ENCODE measurements around the gene STAB2. TPM values are rescaled to one million over a fixed set of nuclear protein-coding genes. Genes with fewer than 3 reads are reported as not detected.
"Not testable (repeated sequence)": the region's sequence is repeated elsewhere in the genome, so short reads cannot be mapped to it uniquely, and the experiment has no call there.

Gene STAB2
- total RNA-seq, 2 donors from 2014 or later: not detected

DNA sequence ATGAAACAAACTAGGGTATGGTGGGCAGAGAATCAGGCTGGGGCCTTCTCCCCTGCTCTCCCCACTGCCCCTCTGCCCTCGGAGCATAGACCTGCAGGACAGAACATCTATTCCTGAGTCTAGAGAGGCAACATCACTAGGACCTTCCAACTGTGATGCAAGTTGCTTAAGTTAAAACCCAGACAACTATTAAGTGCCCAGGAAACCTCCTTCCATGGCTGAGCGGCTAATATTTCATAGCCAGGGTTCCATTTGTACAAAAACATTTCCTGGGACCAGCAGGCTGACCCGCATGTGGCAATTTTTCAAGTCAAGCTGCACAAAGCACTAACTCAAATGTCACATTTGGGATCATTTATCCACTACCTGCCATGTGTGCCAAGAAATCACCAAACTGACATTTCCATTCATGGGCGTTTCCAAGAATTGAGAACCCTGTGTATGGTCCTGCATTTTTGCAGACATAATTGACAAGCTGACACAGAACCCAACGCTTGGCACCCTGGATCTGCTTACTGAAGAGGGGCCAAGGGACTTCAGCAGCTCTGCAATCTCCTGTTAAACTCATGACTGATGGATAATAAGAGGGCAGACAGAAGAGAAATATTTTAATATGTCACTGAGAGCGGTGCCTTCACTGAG lies 221.3 kb downstream of the STAB2 start:
- Mint-ChIP-seq H3K36me3 (ENCODE audit: insufficient read depth in 2 of 2) (peaks cover 0 to 8% of the 10 kb centered on the region in 2 donors), H3K27me3 (ENCODE audit: low read depth) (no peaks in the 10 kb centered on the region), H3K9me3 (no peaks in the 10 kb centered on the region), H3K27ac (no peak overlapping the region), H3K4me3 (no peak overlapping the region), H3K4me1 (ENCODE audit: low read depth) (no peaks in the 10 kb centered on the region)
- DNase-seq (no peak), ATAC-seq (replicated peaks in 1 of 2) (no peak)

DNA sequence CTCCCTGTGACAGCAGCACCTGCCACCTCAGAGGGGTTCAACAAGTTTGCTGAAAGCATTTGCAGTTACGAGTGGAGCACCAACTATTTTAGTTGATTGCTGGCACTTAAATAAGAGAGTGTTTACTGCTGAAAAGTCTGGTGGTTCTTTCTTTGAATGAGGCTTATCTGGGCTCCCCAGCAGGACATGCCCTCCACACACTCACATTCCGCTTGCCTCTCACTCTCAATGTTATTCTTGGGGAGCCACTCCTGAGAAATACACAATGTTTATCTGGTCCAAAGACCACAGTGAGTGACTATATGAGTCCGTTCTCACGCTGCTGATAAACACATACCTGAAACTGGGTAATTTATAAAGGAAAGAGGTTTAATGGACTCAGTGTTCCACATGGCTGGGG lies 222.1 kb downstream of the STAB2 start:
- no peak overlapping the region for H3K4me3 Mint-ChIP-seq
- peaks cover 0 to 9% of the 10 kb centered on the region in 2 donors for H3K36me3 Mint-ChIP-seq (ENCODE audit: insufficient read depth in 2 of 2)
- H3K27me3 Mint-ChIP-seq (ENCODE audit: low read depth): no peaks in the 10 kb centered on the region
- H3K9me3 Mint-ChIP-seq: no peaks in the 10 kb centered on the region
- H3K27ac Mint-ChIP-seq: no peak overlapping the region
- no peaks in the 10 kb centered on the region for H3K4me1 Mint-ChIP-seq (ENCODE audit: low read depth)
- no peak for ATAC-seq (replicated peaks in 1 of 2)
- no peak for DNase-seq

DNA sequence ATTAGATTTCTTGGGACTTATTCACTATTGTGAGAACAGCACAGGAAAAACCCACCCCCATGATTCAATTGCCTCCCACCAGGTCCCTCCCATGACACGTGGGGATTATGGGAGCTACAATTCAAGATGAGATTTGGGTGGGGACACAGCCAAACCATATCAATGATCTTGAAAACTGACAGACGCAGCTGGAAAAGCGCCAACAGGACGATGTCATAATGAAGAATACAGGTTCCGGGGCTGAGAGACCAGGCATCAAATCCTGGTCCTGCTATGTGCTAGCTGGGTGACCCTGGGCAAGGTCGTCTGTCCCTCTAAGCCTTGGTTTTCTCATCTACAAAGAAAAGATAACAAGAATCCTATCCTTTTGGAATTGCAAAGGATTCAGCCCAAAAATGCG lies 222.6 kb downstream of the STAB2 start:
- H3K4me1 Mint-ChIP-seq (ENCODE audit: low read depth); H3K36me3 Mint-ChIP-seq (ENCODE audit: insufficient read depth in 2 of 2): not testable (repeated sequence)

DNA sequence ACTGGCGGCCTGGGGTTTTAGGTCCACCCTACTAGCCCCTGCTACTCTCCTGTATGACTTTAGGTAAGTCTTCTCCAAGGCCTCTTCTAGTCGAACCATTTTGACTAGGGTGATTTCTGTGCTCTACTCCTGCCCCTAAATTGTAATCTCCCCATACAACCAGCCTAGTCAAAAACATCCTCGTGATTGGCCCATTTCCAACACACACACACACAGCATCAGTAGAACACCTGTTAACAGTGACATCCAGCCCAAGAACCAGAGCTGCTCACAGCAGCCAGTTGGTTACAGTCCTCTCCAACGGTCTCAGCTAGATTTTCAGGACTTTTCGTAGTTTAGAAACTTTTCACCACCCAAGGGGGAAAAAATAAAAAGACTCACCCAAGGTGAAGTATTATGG lies 223.0 kb downstream of the STAB2 start:
- H3K27ac Mint-ChIP-seq: no peak overlapping the region
- H3K9me3 Mint-ChIP-seq: no peaks in the 10 kb centered on the region
- peaks cover 0 to 8% of the 10 kb centered on the region in 2 donors for H3K36me3 Mint-ChIP-seq (ENCODE audit: insufficient read depth in 2 of 2)
- H3K4me1 Mint-ChIP-seq (ENCODE audit: low read depth): no peaks in the 10 kb centered on the region
- H3K4me3 Mint-ChIP-seq: no peak overlapping the region
- ATAC-seq (replicated peaks in 1 of 2) (no peak), DNase-seq (no peak)
- no peaks in the 10 kb centered on the region for H3K27me3 Mint-ChIP-seq (ENCODE audit: low read depth)

More for the DNA sequence above, 222.6 kb downstream of the STAB2 start:
- H3K9me3 Mint-ChIP-seq; H3K27ac Mint-ChIP-seq; DNase-seq; H3K4me3 Mint-ChIP-seq; H3K27me3 Mint-ChIP-seq (ENCODE audit: low read depth); ATAC-seq (replicated peaks in 1 of 2): not testable (repeated sequence)

DNA sequence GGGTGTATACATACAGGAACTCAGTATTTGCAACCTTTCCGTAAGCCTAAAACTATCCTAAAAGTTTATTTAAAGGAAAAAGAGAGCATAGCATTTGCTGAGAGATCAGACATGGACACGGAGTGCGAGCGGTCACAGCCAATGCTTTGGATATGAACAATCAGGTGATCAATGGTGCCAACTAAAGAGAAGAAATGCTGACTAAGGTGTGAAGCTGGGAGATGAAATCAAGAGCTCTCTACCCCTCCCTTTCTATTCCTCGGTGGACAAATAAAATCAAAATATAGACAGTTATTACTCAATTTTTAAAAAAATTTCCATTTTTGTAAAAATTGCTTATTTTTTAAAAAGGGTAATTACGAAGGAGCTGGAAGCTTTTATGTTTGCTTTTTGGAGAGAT lies 224.7 kb downstream of the STAB2 start:
- H3K27me3 Mint-ChIP-seq (ENCODE audit: low read depth): no peaks in the 10 kb centered on the region
- no peak overlapping the region for H3K4me3 Mint-ChIP-seq
- peaks cover 0 to 3% of the 10 kb centered on the region in 2 donors for H3K36me3 Mint-ChIP-seq (ENCODE audit: insufficient read depth in 2 of 2)
- DNase-seq: no peak
- ATAC-seq (replicated peaks in 1 of 2): no peak
- H3K9me3 Mint-ChIP-seq: no peaks in the 10 kb centered on the region
- peaks cover 5% of the 10 kb centered on the region for H3K4me1 Mint-ChIP-seq (ENCODE audit: low read depth)
- no peak overlapping the region for H3K27ac Mint-ChIP-seq

DNA sequence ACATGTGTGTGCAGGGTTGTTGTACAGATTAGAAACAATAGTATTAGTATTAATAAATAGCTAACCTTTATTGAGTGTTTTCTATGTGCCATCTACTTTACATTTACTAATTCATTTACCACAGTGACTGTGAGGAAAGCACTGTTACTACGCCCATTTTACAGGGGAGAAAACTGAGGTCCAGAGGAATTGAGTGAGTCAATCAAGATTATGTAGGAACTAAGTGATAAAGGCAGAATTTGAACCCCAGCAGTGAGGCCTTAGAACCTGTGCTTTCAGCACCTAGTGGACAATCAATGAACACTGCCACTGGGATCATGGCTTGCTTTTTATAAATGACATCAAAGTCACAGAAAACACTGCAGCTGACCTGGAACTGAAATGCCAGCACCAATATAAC lies 225.7 kb downstream of the STAB2 start:
- Mint-ChIP-seq H3K9me3 (no peaks in the 10 kb centered on the region), H3K27me3 (ENCODE audit: low read depth) (no peaks in the 10 kb centered on the region), H3K36me3 (ENCODE audit: insufficient read depth in 2 of 2) (peaks cover 0 to 3% of the 10 kb centered on the region in 2 donors), H3K4me1 (ENCODE audit: low read depth) (peaks cover 15% of the 10 kb centered on the region), H3K27ac (no peak overlapping the region), H3K4me3 (no peak overlapping the region)
- ATAC-seq (replicated peaks in 1 of 2) (no peak), DNase-seq (no peak)

DNA sequence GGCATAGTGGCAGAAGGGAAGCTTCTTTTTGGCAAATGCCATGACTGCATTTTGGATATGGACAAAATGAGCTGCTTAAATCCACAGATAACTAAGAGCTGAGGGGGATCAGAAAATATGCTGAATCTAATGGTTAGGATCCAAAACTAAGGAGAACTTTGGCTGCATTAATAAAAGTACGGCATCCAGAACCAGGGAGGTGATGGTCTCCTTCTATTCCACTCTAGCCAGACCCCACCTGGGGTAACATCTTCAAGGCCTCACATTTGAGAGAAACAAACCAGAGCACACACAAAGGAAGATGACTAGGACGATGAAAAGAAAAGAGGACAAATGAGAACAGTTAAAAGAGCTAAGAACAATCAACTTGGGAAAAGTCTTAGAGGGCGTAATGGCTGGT lies 226.4 kb downstream of the STAB2 start:
- ATAC-seq (replicated peaks in 1 of 2): no peak
- Mint-ChIP-seq H3K36me3 (ENCODE audit: insufficient read depth in 2 of 2) (peaks cover 0 to 3% of the 10 kb centered on the region in 2 donors), H3K4me1 (ENCODE audit: low read depth) (peaks cover 16% of the 10 kb centered on the region), H3K9me3 (no peaks in the 10 kb centered on the region), H3K27me3 (ENCODE audit: low read depth) (no peaks in the 10 kb centered on the region), H3K27ac (no peak overlapping the region), H3K4me3 (no peak overlapping the region)
- no peak for DNase-seq

DNA sequence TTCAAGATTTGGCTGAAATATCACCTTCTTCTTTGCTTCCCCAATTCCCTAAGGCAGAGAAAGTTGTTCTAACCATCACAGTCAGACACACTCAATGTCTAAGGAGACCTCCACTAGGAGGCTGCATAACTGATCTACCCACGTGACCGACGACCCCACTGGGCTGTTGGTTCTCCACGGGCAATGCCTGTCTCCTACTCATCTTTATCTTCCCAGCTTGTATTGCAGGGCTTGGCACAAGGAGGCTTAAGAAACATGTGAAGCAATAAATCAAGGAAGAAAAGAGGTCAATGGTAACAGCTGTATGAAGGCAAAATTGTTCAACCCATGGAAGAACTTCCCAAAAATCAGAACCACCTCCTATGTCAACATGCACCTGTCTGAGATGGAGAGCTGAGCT lies 226.9 kb downstream of the STAB2 start:
- Mint-ChIP-seq H3K9me3 (no peaks in the 10 kb centered on the region), H3K36me3 (ENCODE audit: insufficient read depth in 2 of 2) (peaks cover 0 to 3% of the 10 kb centered on the region in 2 donors), H3K27ac (no peak overlapping the region), H3K27me3 (ENCODE audit: low read depth) (no peaks in the 10 kb centered on the region), H3K4me3 (no peak overlapping the region), H3K4me1 (ENCODE audit: low read depth) (peaks cover 18% of the 10 kb centered on the region)
- DNase-seq: no peak
- ATAC-seq (replicated peaks in 1 of 2): no peak

DNA sequence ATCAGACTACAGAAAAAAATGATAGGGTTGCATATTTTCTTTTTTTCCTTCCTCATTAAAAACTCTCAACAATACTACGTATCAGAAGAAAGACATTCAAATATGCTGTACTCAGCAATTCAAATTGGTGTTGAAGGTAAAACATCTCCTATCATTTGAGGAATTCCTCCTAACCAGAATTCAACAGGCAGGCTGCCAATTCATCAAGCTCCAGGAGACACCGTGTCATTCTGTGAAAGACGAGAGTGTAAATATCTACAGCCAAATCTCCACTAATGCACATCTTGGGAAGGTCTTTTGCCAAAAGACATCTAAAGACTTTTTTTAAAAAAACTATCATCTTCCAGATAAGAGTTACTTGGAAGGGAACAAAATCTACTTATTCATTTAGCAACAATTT lies 227.4 kb downstream of the STAB2 start:
- Mint-ChIP-seq H3K36me3 (ENCODE audit: insufficient read depth in 2 of 2) (peaks cover 0 to 3% of the 10 kb centered on the region in 2 donors), H3K27ac (no peak overlapping the region)

More for the DNA sequence above, 227.4 kb downstream of the STAB2 start:
- no peak for ATAC-seq (replicated peaks in 1 of 2)
- Mint-ChIP-seq H3K4me1 (ENCODE audit: low read depth) (peaks cover 22% of the 10 kb centered on the region), H3K4me3 (no peak overlapping the region), H3K9me3 (no peaks in the 10 kb centered on the region), H3K27me3 (ENCODE audit: low read depth) (no peaks in the 10 kb centered on the region)
- DNase-seq: no peak

Other genes with a start within 250 kb of the STAB2 start
- gene C12orf42, start 91.3 kb upstream of the STAB2 start, total RNA-seq: under 1 TPM; 0.31 to 0.35 TPM